HepG2 (cell line): ENCODE data around the gene WDCP. TPM values are rescaled to one million over a fixed set of nuclear protein-coding genes. Genes with fewer than 3 reads are reported as not detected.

Experiments used
- ATF4 ChIP-seq, 2 experiments: fragments of 450-650 bp in 1 of 2; sonication (generic) in 1 of 2; formaldehyde crosslinking; IDR thresholded peaks; 2 replicates each; pipeline versions ENCODE4 v1.5.0 to v1.8.0; 2020 to 2022; ENCODE audit warnings: mild to moderate bottlenecking in 1 of 2, missing genetic modification reagents in 1 of 2
- CAMTA2 ChIP-seq: sonication (generic); formaldehyde crosslinking; IDR thresholded peaks from 2 replicates; pipeline ENCODE4 v1.4.0; 2020; ENCODE audit warnings: mild to moderate bottlenecking, missing genetic modification reagents, borderline replicate concordance
- EP300 ChIP-seq, 3 experiments: sonication (generic) in 1 of 3; formaldehyde crosslinking in 1 of 3; IDR thresholded peaks; 2 replicates each; pipeline versions ENCODE4 v1.5.1 to v1.6.1; 2011 to 2020; ENCODE audit warnings: low read depth in 2 of 3, low read length in 2 of 3, borderline replicate concordance in 1 of 3, improper control_type of control experiment in 1 of 3, mild to moderate bottlenecking in 1 of 3, missing genetic modification reagents in 1 of 3, moderate library complexity in 1 of 3
- ETS1 ChIP-seq: sonication (generic); formaldehyde crosslinking; IDR thresholded peaks from 2 replicates; pipeline ENCODE4 v1.4.0; 2020; ENCODE audit warnings: missing genetic modification reagents
- KDM5B ChIP-seq: sonication (generic); formaldehyde crosslinking; IDR thresholded peaks from 2 replicates; pipeline ENCODE4 v1.4.0; 2020; ENCODE audit warnings: missing genetic modification reagents, mild to moderate bottlenecking, borderline replicate concordance
- RFX3 ChIP-seq: IDR thresholded peaks from 2 replicates; pipeline ENCODE4 v1.6.1; 2016; ENCODE audit warnings: missing biosample characterization, missing genetic modification reagents
- THRA ChIP-seq: sonication (generic); formaldehyde crosslinking; IDR thresholded peaks from 2 replicates; pipeline ENCODE4 v1.4.0; 2020; ENCODE audit warnings: missing genetic modification reagents, borderline replicate concordance
- TIGD3 ChIP-seq: sonication (generic); formaldehyde crosslinking; IDR thresholded peaks from 2 replicates; pipeline ENCODE4 v1.5.1; 2020; ENCODE audit warnings: mild to moderate bottlenecking, missing genetic modification reagents, borderline replicate concordance
- ZBTB43 ChIP-seq: sonication (generic); formaldehyde crosslinking; conservative IDR thresholded peaks from 2 replicates; pipeline ENCODE4 v1.4.0; 2020; ENCODE audit warnings: missing genetic modification reagents
- ZFP41 ChIP-seq: sonication (generic); formaldehyde crosslinking; IDR thresholded peaks from 2 replicates; pipeline ENCODE4 v1.4.0; 2020; ENCODE audit warnings: mild to moderate bottlenecking, missing genetic modification reagents, borderline replicate concordance
- ZNF335 ChIP-seq: sonication (generic); formaldehyde crosslinking; IDR thresholded peaks from 2 replicates; pipeline ENCODE4 v1.4.0; 2020; ENCODE audit warnings: missing genetic modification reagents
- ZNF484 ChIP-seq: sonication (generic); formaldehyde crosslinking; IDR thresholded peaks from 2 replicates; pipeline ENCODE4 v1.5.1; 2020; ENCODE audit warnings: mild to moderate bottlenecking, low read depth, missing genetic modification reagents, borderline replicate concordance
- ZNF605 ChIP-seq: sonication (generic); formaldehyde crosslinking; IDR thresholded peaks from 2 replicates; pipeline ENCODE4 v1.8.0; 2022; ENCODE audit warnings: mild to moderate bottlenecking, missing genetic modification reagents
- ZNF609 ChIP-seq: sonication (generic); formaldehyde crosslinking; IDR thresholded peaks from 2 replicates; pipeline ENCODE4 v1.4.0; 2020; ENCODE audit warnings: mild to moderate bottlenecking, missing genetic modification reagents, borderline replicate concordance
- polyA plus RNA-seq, 8 experiments: library from polyadenylated mRNA; depleted of rRNA in 3 of 8; stranded (reverse) in 7 of 8; unstranded in 1 of 8; fragments of >200 nt; fragmentation: Illumina TruSeq in 4 of 8; extraction: Trizol in 4 of 8; gene quantifications; 2 replicates each; pipeline versions ENCODE4 v1.2.1 to v1.2.3, GENCODE V29; 2011 to 2016; ENCODE audit warnings: low read depth in 4 of 8, missing spikeins in 1 of 8, mixed read lengths in 1 of 8; ENCODE audit not compliant: insufficient read depth in 1 of 8
- total RNA-seq, 5 experiments: library from RNA; depleted of rRNA; stranded (reverse); fragments of >200 nt; fragmentation: Illumina TruSeq; extraction: Trizol; gene quantifications; 2 replicates each; pipeline ENCODE4 v1.2.3, GENCODE V29; 2016; ENCODE audit warnings: low read depth in 1 of 5

WDCP gene
- total and polyA plus RNA-seq, 2 of the 13 experiments (the other 11 are each of a cell fraction or from before 2014, with no cell fraction given) = 17.4 to 22.6 TPM

- TF ChIP-seq ZBTB43 (CRISPR knock-in tag) (peak; percentile 45; the same call in 1 of the 2 replicates), ETS1 (CRISPR knock-in tag) (no peak; the same call in 1 of the 2 replicates), ATF4 (CRISPR knock-in tag; IDR thresholded peaks at IDR 0.05) (peak in 1 of 2 experiments; percentile 57; a peak in 2 of 4 replicates), EP300 (IDR thresholded peaks at IDR 0.05; ENCODE audit: low read depth in 2 of 2, low read length in 2 of 2) (peak in 1 of 2 experiments; percentile 65; a peak in 1 of 4 replicates), EP300 (CRISPR knock-in tag; IDR thresholded peaks at IDR 0.05; ENCODE audit: borderline replicate concordance) (peak; percentile 46; the same call in 1 of the 2 replicates), RFX3 (no peak), ZNF609 (peak; percentile 79), TIGD3 (CRISPR knock-in tag) (peak; percentile 94; the same call in 1 of the 2 replicates), ZNF335 (0 out of 2 replicates have a peak, but pooled peaks have one; percentile 62), THRA (CRISPR knock-in tag) (no peak; the same call in none of the 2 replicates), ZNF484 (peak; percentile 6; the same call in 1 of the 2 replicates), ZNF605 (CRISPR knock-in tag) (peak; percentile 96), CAMTA2 (CRISPR knock-in tag) (peak; percentile 64; the same call in 1 of the 2 replicates), ZFP41 (CRISPR knock-in tag) (no peak), KDM5B (peak; percentile 85; the same call in 1 of the 2 replicates)
These were observed 36.6 kb upstream of the WDCP start (continued) for GRCh38 chr2:24083567-24084385.
